GM19238 (cell line): Measurements from ENCODE around the gene SMIM24.
"Not testable (repeated sequence)": the region's sequence is repeated elsewhere in the genome, so short reads cannot be mapped to it uniquely, and the experiment has no call there.

Experiments used
- DNase-seq: peaks from one replicate; pipeline ENCODE4 v3.0.0; 2011; ENCODE audit warnings: low spot score; ENCODE audit not compliant: insufficient read length

Gene SMIM24

DNA sequence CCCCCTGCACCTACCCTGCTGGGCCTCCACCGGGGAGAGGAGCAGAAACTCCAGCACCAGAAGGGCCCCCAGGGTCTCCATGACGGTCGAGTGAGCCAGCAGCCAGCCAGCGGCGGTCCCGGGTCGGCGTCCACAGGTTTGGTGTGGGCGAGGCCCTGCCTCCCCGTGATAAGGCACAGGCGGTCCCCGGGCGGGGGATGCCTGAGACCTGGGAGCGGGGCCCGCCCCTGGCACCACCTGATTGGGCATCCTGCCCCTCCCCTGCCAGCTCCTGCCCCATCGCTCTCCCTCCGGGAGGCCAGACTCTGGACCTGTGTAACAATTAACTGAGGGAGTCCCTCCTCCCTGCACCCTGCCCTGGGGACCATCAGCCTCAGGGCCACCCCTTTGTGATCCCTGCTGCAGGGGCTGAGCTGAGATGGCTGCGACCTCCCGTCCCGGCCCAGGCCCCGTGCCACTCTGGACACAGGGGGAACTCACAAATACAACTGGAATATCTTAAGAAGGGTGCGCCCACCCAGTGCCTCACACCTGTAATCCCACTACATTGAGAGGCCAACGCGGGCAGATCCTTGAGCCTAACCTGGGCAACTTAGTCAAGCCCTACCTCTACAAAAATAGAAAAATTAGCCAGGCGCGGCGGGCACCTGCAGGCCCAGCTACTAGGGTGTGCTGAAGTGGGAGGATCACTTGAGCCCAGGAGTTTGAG lies at the start of gene SMIM24:
Gene SMIM24, minus strand, starts transcription at position 143 of the 709 bp plus-strand sequence. Its CDS starts 62 bp downstream, at position 81.
- DNase-seq = no peak

DNA sequence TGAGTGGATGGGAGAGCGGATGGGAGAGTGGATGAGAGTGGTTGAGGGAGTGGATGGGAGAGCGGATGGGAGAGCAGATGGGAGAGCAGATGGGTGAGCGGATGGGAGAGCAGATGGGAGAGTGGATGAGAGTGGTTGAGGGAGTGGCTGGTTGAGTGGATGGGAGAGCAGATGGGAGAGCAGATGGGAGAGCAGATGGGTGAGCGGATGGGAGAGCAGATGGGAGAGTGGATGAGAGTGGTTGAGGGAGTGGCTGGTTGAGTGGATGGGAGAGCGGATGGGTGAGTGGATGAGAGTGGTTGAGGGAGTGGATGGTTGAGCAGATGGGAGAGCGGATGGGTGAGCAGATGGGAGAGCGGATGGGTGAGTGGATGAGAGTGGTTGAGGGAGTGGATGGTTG lies 49.0 kb upstream of the SMIM24 start:
- not testable (repeated sequence) for DNase-seq

DNA sequence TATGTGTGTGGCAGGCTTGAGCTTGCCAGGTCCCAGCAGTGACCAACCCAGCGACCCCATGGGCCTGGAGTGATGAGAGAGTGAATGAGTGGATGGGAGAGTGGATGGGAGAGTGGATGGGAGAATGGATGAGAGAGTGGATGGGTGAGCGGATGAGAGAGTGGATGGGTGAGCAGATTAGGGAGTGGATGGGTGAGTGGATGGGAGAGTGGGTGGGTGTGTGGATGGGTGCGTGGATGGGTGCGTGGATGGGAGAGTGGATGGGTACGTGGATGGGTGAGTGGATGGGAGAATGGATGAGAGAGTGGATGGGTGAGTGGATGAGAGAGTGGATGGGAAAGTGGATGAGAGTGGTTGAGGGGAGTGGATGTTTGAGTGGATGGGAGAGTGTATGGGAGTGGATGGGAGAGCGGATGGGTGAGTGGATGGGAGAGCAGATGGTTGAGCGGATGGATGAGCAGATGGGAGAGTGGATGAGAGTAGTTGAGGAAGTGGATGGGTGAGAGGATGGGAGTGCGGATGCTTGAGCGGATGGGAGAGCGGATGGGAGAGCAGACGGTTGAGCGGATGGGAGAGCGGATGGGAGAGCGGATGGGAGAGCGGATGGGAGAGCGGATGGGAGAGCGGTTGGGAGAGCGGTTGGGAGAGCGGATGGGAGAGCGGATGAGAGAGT lies 48.4 kb upstream of the SMIM24 start:
- DNase-seq = no peak

DNA sequence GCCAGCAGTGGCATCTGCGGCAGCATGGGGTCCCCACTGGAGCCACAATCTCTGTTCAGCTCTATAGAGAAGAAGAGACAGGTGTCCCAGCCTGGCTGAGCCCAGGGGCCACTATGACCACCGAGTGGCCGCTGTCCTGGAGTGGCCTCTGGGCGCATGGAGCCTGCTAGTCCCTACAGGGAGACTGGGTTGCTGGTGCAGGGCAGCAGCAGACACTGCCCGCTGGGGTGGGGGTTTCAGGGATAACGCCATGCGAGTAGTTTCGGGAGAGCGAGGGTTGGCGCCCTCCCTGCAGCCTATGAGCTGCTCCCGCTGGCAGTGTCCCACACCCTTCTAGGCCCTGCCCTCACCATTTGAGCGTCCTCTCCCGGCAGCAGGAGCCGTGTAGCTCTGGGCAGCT lies 47.8 kb upstream of the SMIM24 start:
- no peak for DNase-seq

DNA sequence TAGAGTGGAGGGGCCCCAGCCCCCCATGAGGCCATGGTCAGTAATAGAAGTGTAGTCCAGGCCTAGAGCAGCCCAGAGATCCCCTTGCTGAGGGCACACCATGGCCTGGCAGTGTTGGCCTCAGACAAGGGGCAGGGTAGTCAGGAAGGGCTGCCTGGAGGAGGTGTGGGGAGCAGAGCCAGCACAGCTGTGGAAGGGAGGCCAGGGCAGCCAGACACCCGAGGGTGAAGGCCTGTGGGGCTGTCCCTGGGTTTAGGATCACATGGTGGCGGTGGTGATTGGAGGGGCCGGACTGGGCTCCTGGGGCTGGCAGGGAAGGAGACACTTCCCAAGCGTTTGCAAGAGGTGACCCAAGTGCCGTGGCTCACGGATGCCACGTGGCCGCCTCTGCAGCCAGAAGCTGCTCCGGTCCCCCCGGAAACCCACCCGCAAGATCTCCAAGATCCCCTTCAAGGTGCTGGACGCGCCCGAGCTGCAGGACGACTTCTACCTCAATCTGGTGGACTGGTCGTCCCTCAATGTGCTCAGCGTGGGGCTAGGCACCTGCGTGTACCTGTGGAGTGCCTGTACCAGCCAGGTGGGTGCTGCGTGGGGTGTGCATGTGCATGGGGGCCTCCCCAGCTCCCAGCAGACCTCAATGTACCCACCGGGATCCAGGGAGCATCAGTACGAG lies 47.0 kb upstream of the SMIM24 start:
- no peak for DNase-seq

DNA sequence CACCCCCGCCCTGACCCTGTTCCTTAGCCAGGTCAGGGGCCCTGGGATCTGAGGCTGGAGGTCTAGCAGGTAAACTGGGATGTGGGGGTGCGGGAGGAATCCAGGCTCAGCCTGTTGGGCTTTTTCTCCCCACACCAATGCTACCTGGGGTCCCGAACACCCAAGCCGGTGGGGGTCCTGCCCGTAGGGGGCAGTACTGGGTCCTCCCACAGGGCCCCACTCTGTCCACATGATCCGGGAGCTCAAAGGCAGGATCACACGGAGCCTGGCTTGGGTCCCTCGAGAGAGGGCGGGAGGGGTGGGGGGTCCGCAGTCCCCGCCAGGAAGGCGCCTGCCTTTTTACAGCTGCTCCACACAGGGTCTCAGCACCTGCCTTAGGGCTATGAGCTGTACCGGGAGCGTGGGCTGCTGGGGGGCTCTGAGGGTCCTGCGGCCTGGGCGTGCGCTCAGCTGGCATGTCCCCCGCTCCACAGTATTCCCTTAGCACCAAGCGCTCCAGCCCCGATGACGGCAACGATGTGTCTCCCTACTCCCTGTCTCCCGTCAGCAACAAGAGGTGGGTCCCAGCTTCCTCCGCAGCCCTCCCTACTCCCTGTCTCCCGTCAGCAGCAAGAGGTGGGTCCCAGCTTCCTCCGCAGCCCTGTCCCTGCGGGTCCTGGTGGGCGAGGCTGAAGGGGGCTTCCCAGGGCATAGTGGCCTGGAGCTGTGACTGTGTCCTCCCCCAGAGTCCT lies 46.3 kb upstream of the SMIM24 start:
- no peak for DNase-seq

DNA sequence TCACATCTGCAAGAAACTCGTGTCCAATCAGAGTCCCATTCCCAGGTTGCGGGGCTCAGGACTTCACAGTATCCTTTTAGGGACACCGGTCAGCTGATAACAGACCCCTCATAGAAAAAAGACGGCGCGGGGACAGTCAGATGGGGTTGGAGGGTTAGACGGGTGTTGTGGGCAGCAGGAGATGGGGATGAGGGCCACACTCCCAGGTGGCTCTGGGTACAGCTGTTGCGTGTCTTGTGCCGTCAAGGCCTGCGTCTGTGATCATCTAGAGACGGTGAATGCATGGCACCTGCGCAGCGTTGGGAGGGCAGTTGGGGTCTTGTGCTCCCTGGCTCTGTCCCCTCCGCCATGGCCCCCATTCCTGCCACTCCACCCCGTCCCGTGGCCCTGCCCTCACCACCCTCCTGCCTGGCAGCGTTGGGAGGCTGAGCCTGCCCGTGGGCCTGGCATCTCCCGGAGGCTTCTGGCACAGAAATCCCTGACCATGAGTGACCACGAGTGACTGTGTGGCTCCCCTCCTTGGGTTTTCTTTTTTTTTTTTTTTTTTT lies 44.7 kb upstream of the SMIM24 start:
- no peak for DNase-seq

DNA sequence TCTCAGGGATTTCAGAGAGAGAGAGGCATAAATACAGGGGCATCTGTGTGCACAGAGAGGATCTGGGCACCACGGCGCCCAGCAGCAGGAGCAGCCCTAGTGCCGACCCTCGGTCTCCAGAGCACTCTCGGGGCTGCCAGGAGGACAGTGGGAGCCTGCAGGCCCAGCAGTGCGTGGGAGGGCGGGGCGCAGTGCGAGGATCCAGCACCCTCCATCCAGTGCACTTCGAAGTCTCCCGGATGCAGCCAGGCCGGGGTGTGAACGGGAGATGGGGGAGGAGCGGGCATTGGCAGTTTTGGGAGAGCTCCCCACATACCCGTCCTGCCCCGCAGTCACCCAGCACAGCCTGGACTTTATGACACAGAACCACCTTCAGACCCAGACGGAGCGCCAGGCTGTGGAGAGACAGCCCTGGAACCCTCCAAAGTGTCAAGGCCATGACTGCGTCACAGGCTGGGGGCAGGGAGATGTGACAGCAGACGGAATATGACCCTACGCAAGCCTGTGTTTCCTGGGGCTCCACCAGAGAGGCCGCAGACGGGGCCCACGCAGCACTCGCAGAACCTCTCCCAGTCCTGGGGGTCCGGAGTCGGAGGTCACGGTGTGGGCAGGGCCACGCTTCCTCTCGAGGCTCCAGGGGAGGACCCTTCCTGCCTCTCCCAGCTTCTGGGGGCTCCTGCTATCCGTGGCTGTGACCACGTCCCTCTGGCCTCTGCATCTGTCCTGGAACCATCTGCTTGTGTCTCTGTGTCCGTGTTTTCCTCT lies 43.9 kb upstream of the SMIM24 start:
- DNase-seq = no peak

DNA sequence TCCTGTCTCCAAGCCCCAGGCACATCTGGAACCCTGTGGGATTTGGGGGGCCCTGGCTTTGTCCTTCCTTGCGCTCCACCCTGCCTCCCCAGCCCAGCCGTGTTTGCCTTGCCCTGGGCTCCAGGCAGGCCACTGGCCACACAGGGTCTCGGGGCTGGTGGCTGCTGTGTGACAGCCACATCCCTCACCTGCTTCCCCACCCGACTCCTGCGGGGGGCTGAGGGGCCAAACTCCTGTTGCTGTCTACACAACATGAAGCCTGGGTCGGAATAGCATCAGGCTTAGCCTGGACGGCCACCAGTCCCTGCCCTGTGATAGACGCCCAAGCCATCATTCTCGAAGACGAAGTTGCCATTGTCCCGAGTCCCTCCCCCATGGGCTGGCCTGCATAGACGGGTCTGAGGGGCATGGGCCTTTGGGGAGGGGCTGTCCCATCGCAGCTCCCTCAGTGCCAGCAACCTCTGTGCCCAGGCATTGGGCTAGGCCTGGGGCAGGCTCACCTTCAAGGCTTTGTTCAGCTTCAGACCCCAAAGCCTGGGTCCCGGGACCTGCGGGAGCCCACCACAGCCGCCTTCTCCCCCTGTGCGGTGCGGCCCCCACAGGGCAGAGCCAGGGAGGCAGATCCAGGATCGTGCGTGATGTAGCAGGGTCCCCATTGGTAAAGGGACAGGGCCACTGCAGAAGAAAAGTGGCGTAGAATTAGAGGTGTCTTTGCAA lies 43.2 kb upstream of the SMIM24 start:
- DNase-seq = no peak

DNA sequence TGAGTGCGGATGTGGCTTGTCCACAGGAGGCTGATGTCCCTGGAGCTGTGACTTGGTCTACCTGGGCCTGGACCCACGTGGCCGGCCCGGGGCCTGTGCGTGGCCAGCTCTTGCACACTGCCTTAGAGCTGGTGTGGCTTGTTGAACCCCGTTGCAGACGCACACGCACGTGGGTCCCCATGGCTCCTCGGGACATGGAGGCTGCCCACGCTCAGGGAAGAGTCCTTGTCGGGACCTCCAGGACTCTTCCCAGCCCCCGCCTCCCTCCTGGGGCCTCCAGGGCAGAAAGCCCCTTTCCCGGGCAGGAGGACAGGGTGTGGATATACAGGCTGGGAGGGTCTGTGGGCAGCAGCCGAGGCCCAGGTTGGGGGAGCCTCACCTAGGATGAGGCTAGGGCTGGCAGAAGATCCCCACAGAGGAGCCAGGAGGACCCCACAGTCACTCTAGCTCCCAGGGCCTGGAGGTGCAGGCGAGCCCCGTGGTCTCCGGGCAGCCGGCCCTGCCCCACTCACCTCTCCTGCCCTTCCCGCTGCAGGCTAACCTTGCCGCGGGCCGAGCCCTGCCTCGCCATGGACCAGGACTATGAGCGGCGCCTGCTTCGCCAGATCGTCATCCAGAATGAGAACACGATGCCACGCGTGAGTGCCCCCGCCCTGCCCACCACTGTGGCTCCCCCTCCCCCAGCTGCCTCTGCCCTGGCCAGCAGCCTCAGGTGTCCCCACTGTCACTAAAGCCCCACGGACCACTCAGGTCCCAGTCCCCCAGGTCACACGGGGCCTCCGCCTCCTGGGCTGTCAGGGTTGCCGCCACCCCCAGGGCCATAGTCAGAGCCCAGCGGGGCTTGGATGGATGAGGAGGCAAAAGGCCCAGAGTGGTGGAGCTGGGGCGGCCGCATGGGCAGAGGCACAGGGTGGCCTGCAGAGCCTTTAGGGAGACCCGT lies 42.4 kb upstream of the SMIM24 start:
- no peak for DNase-seq

DNA sequence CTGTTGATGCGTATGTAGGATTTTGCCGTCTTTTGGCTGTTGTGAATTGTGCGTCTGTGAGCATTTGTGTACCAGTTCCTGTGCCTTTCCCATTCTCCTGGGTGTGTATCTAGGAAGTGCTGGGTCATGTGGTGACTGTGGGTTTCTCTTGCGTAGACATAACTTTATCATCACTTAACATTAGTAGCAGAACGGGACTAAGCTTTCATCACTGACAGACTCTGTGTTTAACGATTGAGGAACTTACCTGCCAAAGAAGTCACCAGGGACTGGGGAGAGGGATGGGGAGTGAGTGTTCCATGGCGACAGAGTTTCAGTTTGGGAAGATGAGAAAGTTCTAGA lies 40.8 kb upstream of the SMIM24 start:
- no peak for DNase-seq

DNA sequence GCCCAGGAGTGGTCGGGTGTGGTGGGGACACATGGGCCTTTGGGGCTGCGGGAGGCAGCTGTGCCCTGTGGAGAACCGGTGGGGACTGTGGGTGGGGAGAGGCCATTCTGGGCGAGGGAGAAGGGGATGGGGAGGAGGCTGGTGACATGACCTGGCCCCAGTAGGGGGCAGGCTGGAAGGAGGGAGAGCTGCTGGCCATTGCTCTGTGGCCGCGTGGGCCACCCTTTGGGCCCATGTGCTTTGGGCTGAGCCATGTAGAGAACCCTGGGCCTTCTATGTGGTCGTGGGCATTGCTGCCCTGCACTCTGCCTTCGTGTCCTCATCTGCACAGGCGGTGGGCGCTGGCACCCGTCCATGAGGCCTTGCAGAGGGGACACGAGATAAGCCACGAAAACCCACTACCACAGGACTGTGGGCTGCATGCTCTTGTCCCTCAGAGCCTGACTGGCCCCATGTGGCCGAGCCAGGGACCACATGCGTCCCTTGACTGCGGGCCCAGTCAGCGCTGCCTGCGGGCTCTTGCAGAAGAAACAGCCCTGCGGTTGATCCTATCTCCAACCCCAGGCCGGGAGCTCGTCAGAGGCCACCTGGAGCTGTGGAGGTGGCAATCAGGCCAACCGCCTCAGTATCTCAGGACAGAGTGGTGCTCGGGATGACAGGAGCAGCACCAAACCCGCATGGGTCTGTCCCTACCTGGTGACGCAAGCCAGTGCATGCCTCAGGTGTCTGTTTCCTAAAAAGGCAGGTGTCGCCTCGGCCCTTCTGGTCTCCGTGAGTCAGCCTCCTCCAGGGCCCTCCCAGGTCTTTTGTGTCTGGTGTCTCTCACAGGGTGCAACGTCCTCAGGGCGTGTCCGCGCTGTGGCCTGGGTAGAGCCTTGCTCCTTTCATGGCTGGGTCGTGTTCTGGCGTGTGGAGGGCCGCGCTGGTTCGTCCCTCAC lies 40.1 kb upstream of the SMIM24 start:
- DNase-seq = no peak

DNA sequence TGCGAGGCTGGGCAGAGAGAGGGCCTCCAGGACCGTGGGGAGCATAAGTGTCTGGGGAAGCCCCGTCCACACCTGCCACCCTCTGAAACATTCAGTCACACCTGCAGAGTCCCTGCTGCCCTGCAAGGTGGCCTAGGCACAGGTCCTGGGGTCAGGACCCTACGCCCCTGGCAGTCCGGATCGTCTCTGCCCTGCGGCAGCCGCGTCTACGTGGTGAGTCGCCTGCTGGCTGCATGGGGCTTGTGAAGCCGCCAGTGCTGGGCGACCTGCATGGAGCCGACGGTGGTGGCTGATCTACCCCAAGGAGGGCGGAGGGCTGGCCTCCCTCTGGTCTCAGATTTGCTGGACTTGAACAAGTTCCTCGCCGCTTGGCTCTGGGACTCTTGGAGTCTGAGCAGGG lies 38.8 kb upstream of the SMIM24 start:
- no peak for DNase-seq

DNA sequence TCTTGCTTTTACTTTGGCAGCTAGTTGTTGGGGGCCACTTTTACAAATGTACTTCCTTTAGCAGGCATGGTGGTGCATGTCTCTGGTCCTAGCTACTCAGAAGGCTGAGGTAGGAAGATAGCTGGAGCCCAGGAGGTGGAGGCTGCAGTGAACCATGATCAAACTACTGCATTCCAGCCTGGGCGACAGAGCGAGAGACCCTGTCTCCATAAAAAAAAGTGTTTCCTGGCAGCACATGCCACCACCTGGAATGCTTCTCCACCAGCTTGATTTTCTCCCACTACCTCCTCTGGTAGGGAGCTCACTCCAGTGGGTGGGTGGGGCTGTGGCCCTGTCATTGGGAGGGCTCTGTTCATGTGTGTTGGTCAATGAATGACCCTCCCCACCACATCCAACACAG lies 38.3 kb upstream of the SMIM24 start:
- no peak for DNase-seq

DNA sequence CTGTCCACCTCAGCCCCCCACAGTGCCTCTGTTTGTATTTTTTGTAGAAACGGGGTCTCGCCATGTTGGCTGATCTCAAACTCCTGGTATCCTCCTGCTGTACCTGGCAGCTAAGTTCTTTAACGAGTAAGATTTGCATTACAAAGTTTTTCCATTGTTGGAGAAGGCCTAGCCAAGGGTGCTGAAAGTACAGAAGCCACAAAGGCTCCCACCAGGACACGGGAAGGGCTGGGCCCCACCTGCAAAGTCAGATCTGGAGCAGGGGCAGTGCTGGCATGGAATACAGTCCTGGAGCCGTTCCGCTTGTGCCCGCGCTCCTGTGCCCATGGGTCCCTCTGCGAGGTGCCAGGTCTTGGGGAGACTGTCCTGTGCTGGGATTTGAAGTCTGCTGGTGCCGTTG lies 37.9 kb upstream of the SMIM24 start:
- DNase-seq = no peak

DNA sequence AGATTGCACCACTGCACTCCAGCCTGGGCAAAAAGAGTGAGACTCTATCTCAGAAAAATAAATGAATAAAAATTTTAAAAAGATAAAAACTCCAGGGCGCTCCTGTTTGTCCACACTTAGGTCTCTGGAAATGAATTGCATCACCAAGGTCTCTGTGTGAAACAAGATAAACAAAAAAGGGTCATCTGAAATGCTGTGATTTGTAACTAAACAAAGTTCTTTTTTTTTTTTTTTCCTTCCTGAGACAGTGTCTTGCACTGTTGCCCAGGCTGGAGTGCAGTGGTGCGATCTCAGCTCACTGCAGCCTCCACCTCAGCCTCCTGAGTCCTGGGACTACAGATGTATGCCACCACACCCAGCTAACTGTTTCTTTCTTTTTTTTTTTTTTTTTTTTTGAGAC lies 37.3 kb upstream of the SMIM24 start:
- DNase-seq = no peak

DNA sequence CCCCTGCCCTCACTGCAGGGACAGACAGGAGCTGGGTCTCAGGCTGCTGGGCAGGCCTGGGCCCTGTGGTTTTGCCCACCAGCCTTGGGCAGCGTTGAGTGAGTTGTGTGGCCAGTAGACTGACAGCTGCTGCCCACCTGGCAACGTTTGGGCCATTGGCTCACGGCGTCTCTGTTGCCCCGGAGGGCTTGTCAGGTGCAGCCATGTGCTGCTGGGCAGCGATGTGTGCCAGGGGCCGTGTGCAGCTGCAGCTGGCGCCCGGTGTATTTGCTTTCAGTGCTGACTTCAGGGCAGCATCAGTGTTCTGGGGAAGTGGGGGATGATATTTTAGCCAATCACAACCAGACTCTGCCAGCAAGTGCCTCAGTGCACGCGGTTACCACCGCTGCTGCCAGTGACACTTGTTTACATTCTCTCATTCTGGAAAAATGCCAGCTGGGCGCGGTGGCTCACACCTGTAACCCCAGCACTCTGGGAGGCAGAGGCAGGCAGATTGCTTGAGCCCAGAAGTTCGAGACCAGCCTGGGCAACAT lies 36.4 kb upstream of the SMIM24 start:
- DNase-seq = peak; percentile 62

DNA sequence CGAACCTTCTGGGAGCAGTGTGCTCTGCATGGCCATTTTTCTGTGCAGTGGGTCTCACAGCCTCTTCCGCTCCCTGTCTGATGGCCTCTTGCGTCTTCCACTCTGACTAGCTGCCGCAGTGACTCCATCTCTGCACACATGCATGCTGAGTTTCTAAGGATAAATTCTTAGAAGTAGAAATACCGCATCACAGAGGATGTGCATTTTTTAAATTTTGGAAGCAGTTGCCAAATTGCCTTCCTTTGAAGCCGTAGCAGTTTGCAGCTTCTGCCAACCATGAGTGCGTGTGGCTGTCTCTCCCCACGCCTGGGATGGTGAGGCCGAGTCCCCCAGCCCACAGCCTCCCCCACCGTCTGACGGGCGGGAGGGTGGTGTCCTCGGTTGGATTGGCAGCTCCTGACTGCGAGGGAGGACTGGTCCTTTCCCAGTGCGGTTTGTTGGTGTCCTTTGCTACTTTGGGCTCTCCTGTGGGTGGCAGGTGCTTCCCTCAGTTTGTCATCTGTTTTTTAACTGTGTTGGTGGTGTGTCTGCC lies 35.6 kb upstream of the SMIM24 start:
- no peak for DNase-seq
